Measurements from ENCODE around the gene GABARAPL1. TPM values are rescaled to one million over a fixed set of nuclear protein-coding genes. Genes with fewer than 3 reads are reported as not detected.

Gene GABARAPL1
- total and polyA plus RNA-seq, 10 of the 15 experiments (the other 5 are each of a cell fraction or from before 2014, with no cell fraction given) = 0.42 to 3.7 (median 1.4) TPM

DNA sequence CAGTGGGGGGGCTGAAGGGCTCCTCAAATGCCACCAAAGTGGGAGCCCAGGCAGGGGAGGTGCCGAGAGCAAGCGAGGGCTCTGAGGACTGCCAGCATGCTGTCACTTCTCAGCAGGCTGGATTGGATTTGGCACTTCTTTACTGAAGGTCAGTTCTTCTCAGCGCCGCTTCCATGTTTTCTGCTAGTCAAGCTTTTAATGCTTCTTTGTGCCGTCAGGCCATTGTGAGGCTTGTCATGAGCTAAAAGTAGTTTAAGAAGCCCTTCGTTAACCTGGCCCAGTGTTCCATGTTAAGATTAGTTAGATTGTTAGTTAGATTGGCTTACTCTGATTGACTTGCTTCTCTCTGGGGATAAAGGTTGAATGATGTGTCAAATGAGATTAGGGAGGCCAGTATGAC, 13.4 kb downstream of the GABARAPL1 start (continued):
- TF ChIP-seq, protein P1, sequence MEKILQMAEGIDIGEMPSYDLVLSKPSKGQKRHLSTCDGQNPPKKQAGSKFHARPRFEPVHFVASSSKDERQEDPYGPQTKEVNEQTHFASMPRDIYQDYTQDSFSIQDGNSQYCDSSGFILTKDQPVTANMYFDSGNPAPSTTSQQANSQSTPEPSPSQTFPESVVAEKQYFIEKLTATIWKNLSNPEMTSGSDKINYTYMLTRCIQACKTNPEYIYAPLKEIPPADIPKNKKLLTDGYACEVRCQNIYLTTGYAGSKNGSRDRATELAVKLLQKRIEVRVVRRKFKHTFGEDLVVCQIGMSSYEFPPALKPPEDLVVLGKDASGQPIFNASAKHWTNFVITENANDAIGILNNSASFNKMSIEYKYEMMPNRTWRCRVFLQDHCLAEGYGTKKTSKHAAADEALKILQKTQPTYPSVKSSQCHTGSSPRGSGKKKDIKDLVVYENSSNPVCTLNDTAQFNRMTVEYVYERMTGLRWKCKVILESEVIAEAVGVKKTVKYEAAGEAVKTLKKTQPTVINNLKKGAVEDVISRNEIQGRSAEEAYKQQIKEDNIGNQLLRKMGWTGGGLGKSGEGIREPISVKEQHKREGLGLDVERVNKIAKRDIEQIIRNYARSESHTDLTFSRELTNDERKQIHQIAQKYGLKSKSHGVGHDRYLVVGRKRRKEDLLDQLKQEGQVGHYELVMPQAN (conservative IDR thresholded peaks at IDR 0.05) = no peak
- no peak for TF ChIP-seq ESRRA (IDR thresholded peaks at IDR 0.05; ENCODE audit: low read length)
- TF ChIP-seq RBBP5 (conservative IDR thresholded peaks at IDR 0.05) = no peak
- TF ChIP-seq, protein P2, sequence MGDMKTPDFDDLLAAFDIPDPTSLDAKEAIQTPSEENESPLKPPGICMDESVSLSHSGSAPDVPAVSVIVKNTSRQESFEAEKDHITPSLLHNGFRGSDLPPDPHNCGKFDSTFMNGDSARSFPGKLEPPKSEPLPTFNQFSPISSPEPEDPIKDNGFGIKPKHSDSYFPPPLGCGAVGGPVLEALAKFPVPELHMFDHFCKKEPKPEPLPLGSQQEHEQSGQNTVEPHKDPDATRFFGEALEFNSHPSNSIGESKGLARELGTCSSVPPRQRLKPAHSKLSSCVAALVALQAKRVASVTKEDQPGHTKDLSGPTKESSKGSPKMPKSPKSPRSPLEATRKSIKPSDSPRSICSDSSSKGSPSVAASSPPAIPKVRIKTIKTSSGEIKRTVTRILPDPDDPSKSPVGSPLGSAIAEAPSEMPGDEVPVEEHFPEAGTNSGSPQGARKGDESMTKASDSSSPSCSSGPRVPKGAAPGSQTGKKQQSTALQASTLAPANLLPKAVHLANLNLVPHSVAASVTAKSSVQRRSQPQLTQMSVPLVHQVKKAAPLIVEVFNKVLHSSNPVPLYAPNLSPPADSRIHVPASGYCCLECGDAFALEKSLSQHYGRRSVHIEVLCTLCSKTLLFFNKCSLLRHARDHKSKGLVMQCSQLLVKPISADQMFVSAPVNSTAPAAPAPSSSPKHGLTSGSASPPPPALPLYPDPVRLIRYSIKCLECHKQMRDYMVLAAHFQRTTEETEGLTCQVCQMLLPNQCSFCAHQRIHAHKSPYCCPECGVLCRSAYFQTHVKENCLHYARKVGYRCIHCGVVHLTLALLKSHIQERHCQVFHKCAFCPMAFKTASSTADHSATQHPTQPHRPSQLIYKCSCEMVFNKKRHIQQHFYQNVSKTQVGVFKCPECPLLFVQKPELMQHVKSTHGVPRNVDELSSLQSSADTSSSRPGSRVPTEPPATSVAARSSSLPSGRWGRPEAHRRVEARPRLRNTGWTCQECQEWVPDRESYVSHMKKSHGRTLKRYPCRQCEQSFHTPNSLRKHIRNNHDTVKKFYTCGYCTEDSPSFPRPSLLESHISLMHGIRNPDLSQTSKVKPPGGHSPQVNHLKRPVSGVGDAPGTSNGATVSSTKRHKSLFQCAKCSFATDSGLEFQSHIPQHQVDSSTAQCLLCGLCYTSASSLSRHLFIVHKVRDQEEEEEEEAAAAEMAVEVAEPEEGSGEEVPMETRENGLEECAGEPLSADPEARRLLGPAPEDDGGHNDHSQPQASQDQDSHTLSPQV (IDR thresholded peaks at IDR 0.05) = no peak
- TF ChIP-seq STAT3 (IDR thresholded peaks at IDR 0.05; ENCODE audit: low read depth, low read length) = no peak
- TF ChIP-seq, protein P3, sequence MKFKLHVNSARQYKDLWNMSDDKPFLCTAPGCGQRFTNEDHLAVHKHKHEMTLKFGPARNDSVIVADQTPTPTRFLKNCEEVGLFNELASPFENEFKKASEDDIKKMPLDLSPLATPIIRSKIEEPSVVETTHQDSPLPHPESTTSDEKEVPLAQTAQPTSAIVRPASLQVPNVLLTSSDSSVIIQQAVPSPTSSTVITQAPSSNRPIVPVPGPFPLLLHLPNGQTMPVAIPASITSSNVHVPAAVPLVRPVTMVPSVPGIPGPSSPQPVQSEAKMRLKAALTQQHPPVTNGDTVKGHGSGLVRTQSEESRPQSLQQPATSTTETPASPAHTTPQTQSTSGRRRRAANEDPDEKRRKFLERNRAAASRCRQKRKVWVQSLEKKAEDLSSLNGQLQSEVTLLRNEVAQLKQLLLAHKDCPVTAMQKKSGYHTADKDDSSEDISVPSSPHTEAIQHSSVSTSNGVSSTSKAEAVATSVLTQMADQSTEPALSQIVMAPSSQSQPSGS (IDR thresholded peaks at IDR 0.05; ENCODE audit: low read length) = no peak
- TF ChIP-seq, protein P4, sequence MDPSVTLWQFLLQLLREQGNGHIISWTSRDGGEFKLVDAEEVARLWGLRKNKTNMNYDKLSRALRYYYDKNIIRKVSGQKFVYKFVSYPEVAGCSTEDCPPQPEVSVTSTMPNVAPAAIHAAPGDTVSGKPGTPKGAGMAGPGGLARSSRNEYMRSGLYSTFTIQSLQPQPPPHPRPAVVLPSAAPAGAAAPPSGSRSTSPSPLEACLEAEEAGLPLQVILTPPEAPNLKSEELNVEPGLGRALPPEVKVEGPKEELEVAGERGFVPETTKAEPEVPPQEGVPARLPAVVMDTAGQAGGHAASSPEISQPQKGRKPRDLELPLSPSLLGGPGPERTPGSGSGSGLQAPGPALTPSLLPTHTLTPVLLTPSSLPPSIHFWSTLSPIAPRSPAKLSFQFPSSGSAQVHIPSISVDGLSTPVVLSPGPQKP (IDR thresholded peaks at IDR 0.05; ENCODE audit: low read depth, low read length) = no peak
- no peak for TF ChIP-seq IRF4 (IDR thresholded peaks at IDR 0.05; ENCODE audit: low read depth, low read length)
- TF ChIP-seq, protein P5, sequence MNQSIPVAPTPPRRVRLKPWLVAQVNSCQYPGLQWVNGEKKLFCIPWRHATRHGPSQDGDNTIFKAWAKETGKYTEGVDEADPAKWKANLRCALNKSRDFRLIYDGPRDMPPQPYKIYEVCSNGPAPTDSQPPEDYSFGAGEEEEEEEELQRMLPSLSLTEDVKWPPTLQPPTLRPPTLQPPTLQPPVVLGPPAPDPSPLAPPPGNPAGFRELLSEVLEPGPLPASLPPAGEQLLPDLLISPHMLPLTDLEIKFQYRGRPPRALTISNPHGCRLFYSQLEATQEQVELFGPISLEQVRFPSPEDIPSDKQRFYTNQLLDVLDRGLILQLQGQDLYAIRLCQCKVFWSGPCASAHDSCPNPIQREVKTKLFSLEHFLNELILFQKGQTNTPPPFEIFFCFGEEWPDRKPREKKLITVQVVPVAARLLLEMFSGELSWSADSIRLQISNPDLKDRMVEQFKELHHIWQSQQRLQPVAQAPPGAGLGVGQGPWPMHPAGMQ (IDR thresholded peaks at IDR 0.05; ENCODE audit: borderline replicate concordance) = no peak
- no peak for TF ChIP-seq POU2F2 (IDR thresholded peaks at IDR 0.05; ENCODE audit: borderline replicate concordance, low read depth, low read length)
- TF ChIP-seq RAD21 (IDR thresholded peaks at IDR 0.05; ENCODE audit: insufficient read depth, low read depth, low read length) = no peak
- no peak for TF ChIP-seq SIX5 (IDR thresholded peaks at IDR 0.05; ENCODE audit: low read depth, low read length, severe bottlenecking)

Data from GM12878 (cell line).